ENCODE measurements around the gene ZNF414.

DNA sequence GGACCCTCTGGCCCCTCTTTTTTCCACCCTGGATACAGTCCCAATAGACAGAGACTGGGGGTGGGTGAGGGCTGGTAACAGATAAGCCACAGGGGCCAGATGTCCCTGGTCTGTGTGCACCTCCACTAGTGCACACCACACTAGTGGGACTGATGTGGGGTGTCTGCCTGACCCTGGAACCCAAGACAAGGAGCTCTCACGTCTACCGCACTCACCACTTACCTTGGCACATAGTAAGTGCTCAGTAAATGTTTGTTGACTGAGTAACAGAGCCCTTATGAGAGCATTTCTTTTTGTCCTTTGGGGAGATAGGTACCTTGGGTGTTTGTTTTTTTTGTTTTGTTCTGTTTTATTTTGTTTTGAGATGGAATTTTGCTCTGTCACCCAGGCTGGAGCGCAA, 23.1 kb upstream of the ZNF414 start:
- TF ChIP-seq, protein P1, sequence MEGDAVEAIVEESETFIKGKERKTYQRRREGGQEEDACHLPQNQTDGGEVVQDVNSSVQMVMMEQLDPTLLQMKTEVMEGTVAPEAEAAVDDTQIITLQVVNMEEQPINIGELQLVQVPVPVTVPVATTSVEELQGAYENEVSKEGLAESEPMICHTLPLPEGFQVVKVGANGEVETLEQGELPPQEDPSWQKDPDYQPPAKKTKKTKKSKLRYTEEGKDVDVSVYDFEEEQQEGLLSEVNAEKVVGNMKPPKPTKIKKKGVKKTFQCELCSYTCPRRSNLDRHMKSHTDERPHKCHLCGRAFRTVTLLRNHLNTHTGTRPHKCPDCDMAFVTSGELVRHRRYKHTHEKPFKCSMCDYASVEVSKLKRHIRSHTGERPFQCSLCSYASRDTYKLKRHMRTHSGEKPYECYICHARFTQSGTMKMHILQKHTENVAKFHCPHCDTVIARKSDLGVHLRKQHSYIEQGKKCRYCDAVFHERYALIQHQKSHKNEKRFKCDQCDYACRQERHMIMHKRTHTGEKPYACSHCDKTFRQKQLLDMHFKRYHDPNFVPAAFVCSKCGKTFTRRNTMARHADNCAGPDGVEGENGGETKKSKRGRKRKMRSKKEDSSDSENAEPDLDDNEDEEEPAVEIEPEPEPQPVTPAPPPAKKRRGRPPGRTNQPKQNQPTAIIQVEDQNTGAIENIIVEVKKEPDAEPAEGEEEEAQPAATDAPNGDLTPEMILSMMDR (IDR thresholded peaks at IDR 0.05): no peak
- TF ChIP-seq POLR2A (IDR thresholded peaks at IDR 0.05): no peak

Measured in body of pancreas (tissue), 4 donors.